Heart right ventricle (tissue), 16 donors: ENCODE results near the gene MAP3K5. TPM values are rescaled to one million over a fixed set of nuclear protein-coding genes. Genes with fewer than 3 reads are reported as not detected.
"Not testable (repeated sequence)": the region's sequence is repeated elsewhere in the genome, so short reads cannot be mapped to it uniquely, and the experiment has no call there.

Experiments used
- ATAC-seq, 8 donors: fragments of 200-7000 bp; cut with Tn5 transposase; one replicate each; pipeline ENCODE4 v1.9.1; 2020; ENCODE audit warnings: mild to moderate bottlenecking in 8 of 8, moderate library complexity in 8 of 8, moderate number of reproducible peaks in 1 of 8
- DNase-seq, 2 donors: peaks; one replicate each; pipeline ENCODE4 v3.0.0-alpha.2; 2020
- H3K27ac ChIP-seq, 10 donors: fragments of 200-600 bp; sonication (generic) in 2 of 10; one replicate each; pipeline versions ENCODE4 v1.5.0 to v1.8.0; 2020 to 2022; ENCODE audit warnings: mild to moderate bottlenecking in 3 of 10
- H3K27me3 ChIP-seq, 7 donors: fragments of 200-600 bp; one replicate each; pipeline ENCODE4 v1.8.0; 2021 to 2022; ENCODE audit warnings: mild to moderate bottlenecking in 2 of 7
- H3K36me3 ChIP-seq, 9 donors: fragments of 200-600 bp; sonication (generic) in 1 of 9; one replicate each; pipeline versions ENCODE4 v1.5.0 to v1.8.0; 2020 to 2022; ENCODE audit warnings: mild to moderate bottlenecking in 2 of 9
- H3K4me1 ChIP-seq, 9 donors: fragments of 200-600 bp; sonication (generic) in 1 of 9; one replicate each; pipeline versions ENCODE4 v1.5.0 to v1.8.0; 2020 to 2022; ENCODE audit warnings: mild to moderate bottlenecking in 4 of 9
- H3K4me3 ChIP-seq, 10 donors: fragments of 200-600 bp; sonication (generic) in 2 of 10; one replicate each; pipeline versions ENCODE4 v1.5.0 to v1.8.0; 2020 to 2022; ENCODE audit warnings: mild to moderate bottlenecking in 7 of 10, moderate library complexity in 2 of 10
- H3K9me3 ChIP-seq, 11 donors: fragments of 200-600 bp in 10 of 11; sonication (generic) in 2 of 11; one replicate each; pipeline versions ENCODE4 v1.5.0 to v1.8.0; 2013 to 2022; ENCODE audit warnings: mild to moderate bottlenecking in 2 of 11, control low read depth in 1 of 11, moderate library complexity in 1 of 11
- WGBS, 2 donors: extraction: QIAGEN DNeasy Blood & Tissue Kit; methylation state at CpG; one replicate each; pipeline ENCODE4 v1.1.7; 2013; ENCODE audit warnings: inconsistent platforms in 1 of 2; 5-methylcytosine and 5-hydroxymethylcytosine counted together
- intact Hi-C, 10 donors: fragments of 100-400 bp; cut with DNase I; formaldehyde crosslinking; loops; one replicate each; pipeline versions ENCODE4 v1.11.1 to v1.14.2; 2022
- polyA plus RNA-seq, 2 donors: library from polyadenylated mRNA; stranded (reverse); fragments of 200-250 nt; gene quantifications; one replicate each; pipeline ENCODE4 v1.2.3, GENCODE V29; 2013
- total RNA-seq, 10 donors: library from RNA; stranded (reverse); fragmentation: NEBNext Ultra II Directional in 3 of 10; extraction: Animal tissue kit (Norgen Biotek cat#: 25700) in 3 of 10; gene quantifications; one replicate each; pipeline versions ENCODE4 v1.2.1 to v1.2.4, GENCODE V29; 2021 to 2023
- TF ChIP-seq, protein P1 (sequence below), 9 donors: fragments of 200-600 bp; sonication (generic) in 2 of 9; IDR thresholded peaks; one replicate each; pipeline versions ENCODE4 v1.5.0 to v1.8.0; 2021 to 2022; ENCODE audit warnings: antibody characterized with exemption in 9 of 9, mild to moderate bottlenecking in 5 of 9, moderate library complexity in 1 of 9
- donor health status: Arrhythmogenic right ventricular cardiomyopathy.
- donor health status: ischemic (EF 13 %, LVEDD 7.1; RV severe dilation, severe dysfunction).
- donor health status: healthy with polysubstance abuse.
- donor health status: DM: no; HTN: yes; CAD: no.
- donor health status: DM: no; HTN: no; CAD: no.
- donor health status: ischemic (EF 25% LVEDD 6.9; RV normal size, moderate dysfunction).
- donor health status: ischemic (EF 25% LVEDD 5.7; RV mildly dilated, moderate dysfunction).
- donor health status: healthy.
- donor health status: DM: yes; HTN: yes; CAD: no.
- donor health status: Ischemic cardiomyopathy.
- donor health status: ischemic (EF 35%, LVEDD 5.7; RV mildly dilated, moderate dysfunction).
- donor health status: nonischemic (EF 11% LVEDD 7.7; RV severe dilation, severe dysfunction).
- donor health status: DM: yes; HTN: yes; CAD: no.
- donor health status: PGD.
- donor health status: ischemic (EF 29% LVEDD 5.4; RV normal size, mild dysfunction).
- donor health status: nonischemic (EF 23%, LVEDD 6.1; RV moderate dilation, normal function).

The MAP3K5 gene
- total and polyA plus RNA-seq, 12 donors: 5.1 to 35.7 (median 27.8) TPM

DNA sequence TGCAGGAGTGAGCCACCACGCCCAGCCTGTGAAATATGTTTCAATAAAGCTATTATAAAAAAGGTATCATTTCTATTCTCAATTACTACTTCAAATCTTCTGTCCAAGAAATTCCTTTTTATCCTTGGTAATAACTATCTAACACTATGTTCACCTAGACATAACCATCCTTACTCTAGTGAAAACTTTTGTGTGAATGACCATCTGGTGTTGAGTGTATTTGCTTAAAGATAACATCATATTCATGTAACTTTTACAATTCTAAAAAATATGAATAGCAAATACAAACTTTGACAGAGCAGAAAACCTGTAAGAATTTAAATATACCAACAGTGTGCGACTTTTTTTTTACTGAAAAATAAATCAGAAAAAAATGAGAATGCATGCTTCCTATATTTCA is 96.9 kb downstream of the MAP3K5 start:
- Histone ChIP-seq H3K4me1 (peaks cover 0 to 12% (median 0%) of the 10 kb centered on the region in 9 donors), H3K36me3 (peaks cover 0 to 56% (median 6%) of the 10 kb centered on the region in 9 donors), H3K4me3 (no peak overlapping the region), H3K27ac (no peak overlapping the region), H3K27me3 (no peaks in the 10 kb centered on the region), H3K9me3 (no peaks in the 10 kb centered on the region)
- TF ChIP-seq, protein P1, sequence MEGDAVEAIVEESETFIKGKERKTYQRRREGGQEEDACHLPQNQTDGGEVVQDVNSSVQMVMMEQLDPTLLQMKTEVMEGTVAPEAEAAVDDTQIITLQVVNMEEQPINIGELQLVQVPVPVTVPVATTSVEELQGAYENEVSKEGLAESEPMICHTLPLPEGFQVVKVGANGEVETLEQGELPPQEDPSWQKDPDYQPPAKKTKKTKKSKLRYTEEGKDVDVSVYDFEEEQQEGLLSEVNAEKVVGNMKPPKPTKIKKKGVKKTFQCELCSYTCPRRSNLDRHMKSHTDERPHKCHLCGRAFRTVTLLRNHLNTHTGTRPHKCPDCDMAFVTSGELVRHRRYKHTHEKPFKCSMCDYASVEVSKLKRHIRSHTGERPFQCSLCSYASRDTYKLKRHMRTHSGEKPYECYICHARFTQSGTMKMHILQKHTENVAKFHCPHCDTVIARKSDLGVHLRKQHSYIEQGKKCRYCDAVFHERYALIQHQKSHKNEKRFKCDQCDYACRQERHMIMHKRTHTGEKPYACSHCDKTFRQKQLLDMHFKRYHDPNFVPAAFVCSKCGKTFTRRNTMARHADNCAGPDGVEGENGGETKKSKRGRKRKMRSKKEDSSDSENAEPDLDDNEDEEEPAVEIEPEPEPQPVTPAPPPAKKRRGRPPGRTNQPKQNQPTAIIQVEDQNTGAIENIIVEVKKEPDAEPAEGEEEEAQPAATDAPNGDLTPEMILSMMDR (IDR thresholded peaks at IDR 0.05): no peak
- WGBS, 2 donors: 92% methylated on average over 2 of the region's 2 CpGs
- no peak for ATAC-seq
- DNase-seq: no peak
- intact Hi-C loops: no loop called here

DNA sequence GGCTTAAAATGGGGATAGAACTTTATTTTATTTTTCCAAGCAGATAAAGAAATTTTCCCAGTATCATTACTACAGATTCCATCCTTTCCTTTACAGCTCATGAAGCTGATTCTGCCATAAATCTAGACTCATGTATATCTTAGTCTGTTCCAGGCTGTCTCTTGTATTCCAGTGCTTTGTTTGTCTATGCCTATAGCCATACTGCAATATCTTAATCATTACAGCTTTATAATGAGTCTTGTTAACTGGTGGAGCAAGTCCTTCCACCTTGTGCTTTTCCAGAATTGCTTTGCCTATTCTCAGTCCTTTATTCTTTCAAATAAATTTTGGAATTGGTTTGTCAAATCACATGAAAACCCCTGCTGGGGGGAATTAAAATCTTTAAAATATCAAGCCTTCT is 99.2 kb downstream of the MAP3K5 start:
- no peak overlapping the region for H3K4me3 ChIP-seq
- H3K27me3 ChIP-seq: no peaks in the 10 kb centered on the region
- peaks cover 0 to 50% (median 6%) of the 10 kb centered on the region in 9 donors for H3K36me3 ChIP-seq
- TF ChIP-seq, protein P1 (IDR thresholded peaks at IDR 0.05): no peak
- H3K9me3 ChIP-seq: peaks cover 0 to 1% (median 0%) of the 10 kb centered on the region in 11 donors
- ATAC-seq (no peak), DNase-seq (no peak)
- intact Hi-C loops: no loop called here
- H3K4me1 ChIP-seq: peaks cover 0 to 12% (median 0%) of the 10 kb centered on the region in 9 donors
- H3K27ac ChIP-seq: no peak overlapping the region

DNA sequence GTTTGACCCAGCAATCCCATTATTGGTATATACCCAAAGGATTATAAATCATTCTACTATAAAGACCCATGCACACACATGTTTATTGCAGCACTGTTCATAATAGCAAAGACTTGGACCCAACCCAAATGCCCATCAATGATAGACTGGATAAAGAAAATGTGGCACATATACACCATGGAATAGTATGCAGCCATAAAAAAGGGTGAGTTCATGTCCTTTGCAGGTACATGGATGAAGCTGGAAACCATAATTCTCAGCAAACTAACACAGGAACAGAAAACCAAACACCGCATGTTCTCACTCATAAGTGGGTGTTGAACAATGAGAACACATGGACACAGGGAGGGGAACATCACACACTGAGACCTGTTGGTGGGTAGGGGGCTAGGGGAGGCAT is 104.4 kb downstream of the MAP3K5 start:
- H3K27me3 ChIP-seq, H3K4me3 ChIP-seq, intact Hi-C loops, H3K27ac ChIP-seq, ATAC-seq, DNase-seq: not testable (repeated sequence)
- Histone ChIP-seq H3K9me3 (peaks cover 0 to 11% (median 0%) of the 10 kb centered on the region in 11 donors), H3K36me3 (peaks cover 0 to 28% (median 0%) of the 10 kb centered on the region in 9 donors), H3K4me1 (peaks cover 0 to 22% (median 14%) of the 10 kb centered on the region in 9 donors)
- 100% methylated on average over 1 of the region's 1 CpG for WGBS, 2 donors

DNA sequence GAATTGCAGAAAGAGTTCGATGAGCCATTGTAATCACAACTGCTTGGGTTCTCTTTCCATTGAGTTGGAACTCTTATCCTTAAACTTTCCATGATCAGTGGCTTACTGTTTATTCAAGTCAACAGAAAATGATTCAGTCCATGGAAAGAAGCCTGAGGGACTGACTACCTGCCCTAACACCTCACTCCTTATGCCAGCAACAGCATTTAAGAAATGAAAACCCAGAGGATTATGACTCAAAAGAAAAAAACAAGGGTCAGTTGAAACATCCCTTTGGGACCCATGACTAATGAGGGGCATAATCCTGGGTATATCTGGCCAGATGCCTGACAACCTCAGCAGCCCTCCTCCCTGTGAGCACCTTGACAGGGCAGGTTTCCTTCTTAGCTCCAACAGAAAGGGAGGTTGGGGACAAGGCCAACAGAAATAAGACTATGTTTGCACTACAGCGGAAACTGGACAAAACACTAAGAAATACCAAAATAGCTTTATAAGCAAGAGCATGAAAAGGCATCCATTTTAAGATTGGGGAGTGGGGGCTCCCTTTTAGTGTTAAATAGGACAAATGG is 106.7 kb downstream of the MAP3K5 start:
- H3K4me1 ChIP-seq: peaks cover 3 to 34% (median 16%) of the 10 kb centered on the region in 9 donors
- 87 to 91% methylated on average over 2 of the region's 2 CpGs for WGBS, 2 donors
- no peaks in the 10 kb centered on the region for H3K27me3 ChIP-seq
- no peak for ATAC-seq
- H3K27ac ChIP-seq: no peak overlapping the region
- DNase-seq: no peak
- TF ChIP-seq, protein P1 (IDR thresholded peaks at IDR 0.05): no peak
- intact Hi-C loops: no loop called here
- H3K36me3 ChIP-seq: peaks cover 0 to 21% (median 0%) of the 10 kb centered on the region in 9 donors
- H3K4me3 ChIP-seq: no peak overlapping the region
- peaks cover 0 to 11% (median 0%) of the 10 kb centered on the region in 11 donors for H3K9me3 ChIP-seq

DNA sequence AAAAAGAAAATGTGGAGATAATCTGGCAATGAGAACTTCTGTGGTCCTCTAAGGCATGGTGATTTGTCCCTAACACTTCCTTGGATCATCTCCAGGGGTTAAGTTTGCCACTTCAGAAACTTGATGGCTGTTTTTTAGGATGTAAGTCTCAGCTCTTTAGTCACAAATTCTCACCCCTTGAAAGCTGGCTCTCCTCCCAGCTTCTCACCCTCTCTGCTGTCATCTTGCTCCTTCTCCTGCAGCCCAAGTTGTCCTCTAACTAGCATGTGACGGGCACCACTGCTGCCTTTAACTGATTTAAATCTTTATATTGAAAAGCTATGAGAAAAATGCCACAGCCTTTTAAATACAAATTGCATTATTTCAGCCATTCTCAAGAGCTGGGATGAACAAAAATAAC is 107.8 kb downstream of the MAP3K5 start:
- Histone ChIP-seq H3K36me3 (peaks cover 0 to 17% (median 0%) of the 10 kb centered on the region in 9 donors), H3K4me1 (peaks cover 3 to 34% (median 16%) of the 10 kb centered on the region in 9 donors), H3K4me3 (no peak overlapping the region), H3K27me3 (no peaks in the 10 kb centered on the region), H3K9me3 (peaks cover 0 to 11% (median 0%) of the 10 kb centered on the region in 11 donors), H3K27ac (no peak overlapping the region)
- DNase-seq (peak in 1 of 2 donors; percentile 17), ATAC-seq (peak in 3 of 8 donors; percentile 60 to 76 (median 72))
- TF ChIP-seq, protein P1 (IDR thresholded peaks at IDR 0.05): no peak
- intact Hi-C loops: no loop called here
- 32 to 45% methylated on average over 1 of the region's 1 CpG for WGBS, 2 donors
